Measurements from ENCODE around the gene CKMT1A.

The CKMT1A gene

DNA sequence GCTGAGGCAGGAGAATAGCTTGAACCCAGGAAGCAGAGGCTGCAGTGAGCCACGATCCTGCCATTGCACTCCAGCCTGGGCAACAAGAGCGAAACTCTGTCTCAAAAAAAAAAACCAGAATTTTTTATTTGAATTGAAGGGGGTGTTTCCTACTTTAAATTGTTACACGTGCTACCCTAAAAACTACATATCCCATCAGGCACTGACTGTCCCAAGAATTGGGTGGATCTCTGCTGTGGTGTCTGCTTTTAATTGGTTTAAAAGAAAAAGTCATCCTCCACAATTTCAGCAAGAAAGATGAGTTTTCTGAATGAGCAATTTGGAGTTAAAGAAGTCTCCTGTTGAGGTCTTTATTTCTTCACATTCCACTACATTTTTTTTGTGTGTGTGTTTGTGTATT, 54.7 kb downstream of the CKMT1A start:
- no peak for DNase-seq (ENCODE audit: low read depth)

Measured in stimulated activated CD8-positive, alpha-beta memory T cell treated with anti-CD3 and anti-CD28 coated beads, Interleukin-4, amount 100 ng/mL, for 24 hours (primary cell).